HuH-7.5 (cell line): ENCODE data around the gene DISC1.
A peak's percentile ranks its signal among the peaks of the same experiment; 100 is the strongest.

Experiments used
- DNase-seq: peaks from one replicate; pipeline ENCODE4 v3.0.0; 2011; ENCODE audit warnings: low spot score

The DISC1 gene

GRCh38 chr1:231818337-231818736 lies 191.7 kb downstream of the DISC1 start:
- DNase-seq, result no peak

- DNase-seq, result no peak
These were observed 194.7 kb downstream of the DISC1 start for GRCh38 chr1:231821281-231821680.

GRCh38 chr1:231822041-231822440 lies 195.5 kb downstream of the DISC1 start:
- DNase-seq, result no peak

- DNase-seq, result no peak
These were observed 200.0 kb downstream of the DISC1 start for GRCh38 chr1:231826566-231826965.

GRCh38 chr1:231827337-231828105 lies 200.9 kb downstream of the DISC1 start:
- DNase-seq, result no peak

GRCh38 chr1:231828182-231828920 lies 201.8 kb downstream of the DISC1 start:
- DNase-seq, result peak; percentile 38

GRCh38 chr1:231829332-231829731 lies 202.7 kb downstream of the DISC1 start:
- no peak for DNase-seq

GRCh38 chr1:231836227-231836893 lies 209.8 kb downstream of the DISC1 start:
- DNase-seq, result peak; percentile 56

- no peak for DNase-seq
These were observed 211.9 kb downstream of the DISC1 start for GRCh38 chr1:231838521-231838920.

GRCh38 chr1:231839999-231840398 lies 213.4 kb downstream of the DISC1 start:
- no peak for DNase-seq

- DNase-seq, result no peak
These were observed 215.2 kb downstream of the DISC1 start for GRCh38 chr1:231841616-231842344.

- no peak for DNase-seq
These were observed 215.9 kb downstream of the DISC1 start for GRCh38 chr1:231842441-231842840.

GRCh38 chr1:231844986-231845502 lies 218.5 kb downstream of the DISC1 start:
- no peak for DNase-seq

- DNase-seq, result no peak
These were observed 221.2 kb downstream of the DISC1 start for GRCh38 chr1:231847612-231848397.

- no peak for DNase-seq
These were observed 223.4 kb downstream of the DISC1 start for GRCh38 chr1:231849981-231850380.

- no peak for DNase-seq
These were observed 224.2 kb downstream of the DISC1 start for GRCh38 chr1:231850786-231851185.

GRCh38 chr1:231853588-231854207 lies 227.1 kb downstream of the DISC1 start:
- DNase-seq, result no peak

GRCh38 chr1:231855361-231855760 lies 228.8 kb downstream of the DISC1 start:
- no peak for DNase-seq

GRCh38 chr1:231855926-231856325 lies 229.3 kb downstream of the DISC1 start:
- no peak for DNase-seq

- DNase-seq, result no peak
These were observed 229.8 kb downstream of the DISC1 start for GRCh38 chr1:231856426-231856825.

GRCh38 chr1:231856894-231857293 lies 230.3 kb downstream of the DISC1 start:
- DNase-seq, result no peak
